HFF-Myc (cell line): Measurements from ENCODE around the gene TEX54.

Experiments used
- DNase-seq: peaks from one replicate; pipeline ENCODE4 v3.0.0-alpha.2; 2011; ENCODE audit warnings: low read depth; ENCODE audit errors: extremely low read depth
- H3K4me3 ChIP-seq: replicated peaks from 2 replicates; pipeline ENCODE4 v1.5.1; 2011; ENCODE audit warnings: low read depth, mild to moderate bottlenecking, control low read depth, low read length
- TF ChIP-seq, protein P1 (sequence below): IDR thresholded peaks from 2 replicates; pipeline ENCODE4 v1.5.1; 2012; ENCODE audit warnings: mild to moderate bottlenecking, low read depth, low read length, control low read depth; ENCODE audit errors: missing control alignments

TEX54 gene

DNA sequence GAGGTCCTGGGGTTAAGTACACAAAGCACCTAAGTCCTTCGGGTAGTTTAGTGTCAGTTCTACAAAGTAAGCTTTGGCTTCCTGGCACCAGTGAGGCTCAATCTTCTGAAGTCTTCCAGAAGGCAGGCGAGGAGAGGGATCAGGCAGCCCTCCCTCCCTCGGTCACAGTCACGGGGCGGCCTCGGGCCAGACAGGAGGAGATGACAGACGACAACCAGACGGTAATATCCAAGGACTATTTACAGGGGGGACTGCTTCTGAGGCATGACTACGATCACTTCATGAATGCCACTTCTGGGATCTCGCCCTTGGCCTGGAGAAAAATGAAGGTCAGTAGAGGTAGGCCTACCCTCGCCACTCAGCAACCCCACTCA, 40.5 kb downstream of the TEX54 start:
- DNase-seq: no peak
- TF ChIP-seq, protein P1, sequence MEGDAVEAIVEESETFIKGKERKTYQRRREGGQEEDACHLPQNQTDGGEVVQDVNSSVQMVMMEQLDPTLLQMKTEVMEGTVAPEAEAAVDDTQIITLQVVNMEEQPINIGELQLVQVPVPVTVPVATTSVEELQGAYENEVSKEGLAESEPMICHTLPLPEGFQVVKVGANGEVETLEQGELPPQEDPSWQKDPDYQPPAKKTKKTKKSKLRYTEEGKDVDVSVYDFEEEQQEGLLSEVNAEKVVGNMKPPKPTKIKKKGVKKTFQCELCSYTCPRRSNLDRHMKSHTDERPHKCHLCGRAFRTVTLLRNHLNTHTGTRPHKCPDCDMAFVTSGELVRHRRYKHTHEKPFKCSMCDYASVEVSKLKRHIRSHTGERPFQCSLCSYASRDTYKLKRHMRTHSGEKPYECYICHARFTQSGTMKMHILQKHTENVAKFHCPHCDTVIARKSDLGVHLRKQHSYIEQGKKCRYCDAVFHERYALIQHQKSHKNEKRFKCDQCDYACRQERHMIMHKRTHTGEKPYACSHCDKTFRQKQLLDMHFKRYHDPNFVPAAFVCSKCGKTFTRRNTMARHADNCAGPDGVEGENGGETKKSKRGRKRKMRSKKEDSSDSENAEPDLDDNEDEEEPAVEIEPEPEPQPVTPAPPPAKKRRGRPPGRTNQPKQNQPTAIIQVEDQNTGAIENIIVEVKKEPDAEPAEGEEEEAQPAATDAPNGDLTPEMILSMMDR: no peak
- H3K4me3 ChIP-seq: peak overlapping the region; percentile 88

- DNase-seq: no peak
- TF ChIP-seq, protein P1: no peak
- H3K4me3 ChIP-seq: peak within 1 kb of the TSS; percentile 88
Measured at GRCh38 chr11:62791501-62792201, 41.0 kb downstream of the TEX54 start, which contains the start of gene TMEM223. TSS of gene TMEM223 (minus strand) at chr11:62792006. CDS start at chr11:62791994, 12 bp downstream.

DNA sequence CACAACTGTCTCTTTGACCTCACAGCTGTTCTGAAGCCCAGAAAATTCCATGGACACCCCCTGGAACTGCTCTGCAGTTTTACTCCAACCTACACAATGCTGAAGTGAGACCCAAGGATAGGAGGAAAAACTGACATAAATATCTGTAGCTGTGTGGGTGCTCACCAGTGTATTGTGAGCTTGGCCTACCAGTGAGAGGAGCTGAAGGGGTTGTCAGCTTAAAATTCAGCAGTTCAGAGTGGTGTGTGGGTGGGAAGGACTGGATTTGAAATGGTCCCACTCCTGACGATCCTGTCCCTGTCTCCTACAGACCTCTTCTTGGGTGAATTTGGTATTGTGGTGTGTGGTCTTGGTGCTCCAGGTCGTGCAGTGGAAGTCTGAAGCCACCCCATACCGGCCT, 43.1 kb downstream of the TEX54 start:
- TF ChIP-seq, protein P1: no peak
- DNase-seq: no peak
- no peak overlapping the region for H3K4me3 ChIP-seq

DNA sequence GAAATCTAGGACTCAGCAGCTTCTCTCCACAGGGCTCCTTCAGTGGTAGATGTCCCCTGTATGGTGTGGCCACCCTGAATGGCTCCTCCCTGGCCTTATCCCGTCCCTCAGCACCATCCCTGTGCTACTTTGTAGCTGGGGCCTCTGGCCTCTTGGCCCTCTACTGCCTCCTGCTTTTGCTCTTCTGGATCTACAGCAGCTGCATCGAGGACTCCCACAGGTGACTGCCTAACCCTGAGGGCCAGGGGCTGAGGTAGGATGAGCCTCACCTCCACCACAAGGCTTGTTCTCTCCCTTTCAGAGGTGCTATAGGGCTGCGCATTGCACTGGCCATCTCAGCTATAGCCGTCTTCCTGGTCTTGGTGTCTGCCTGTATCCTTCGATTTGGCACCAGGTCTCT, 43.6 kb downstream of the TEX54 start:
- H3K4me3 ChIP-seq: no peak overlapping the region
- TF ChIP-seq, protein P1: no peak
- DNase-seq: no peak

GRCh38 chr11:62787005-62787759, 45.5 kb downstream of the TEX54 start, which contains the start of gene TMEM179B:
TSS of gene TMEM179B (plus strand) at chr11:62787402. CDS start at chr11:62787432, 30 bp downstream.
- DNase-seq: peak; percentile 94
- TF ChIP-seq, protein P1: peak; percentile 72
- H3K4me3 ChIP-seq: peak within 1 kb of the TSS; percentile 84

GRCh38 chr11:62786318-62787004, 46.2 kb downstream of the TEX54 start:
- no peak for DNase-seq
- TF ChIP-seq, protein P1: peak; percentile 98
- H3K4me3 ChIP-seq: peak overlapping the region; percentile 84
